ENCODE measurements around the gene IQCN. TPM values are rescaled to one million over a fixed set of nuclear protein-coding genes. Genes with fewer than 3 reads are reported as not detected.

The IQCN gene
- total RNA-seq, 2 experiments from 2014 or later = 18.1 to 18.7 TPM

DNA sequence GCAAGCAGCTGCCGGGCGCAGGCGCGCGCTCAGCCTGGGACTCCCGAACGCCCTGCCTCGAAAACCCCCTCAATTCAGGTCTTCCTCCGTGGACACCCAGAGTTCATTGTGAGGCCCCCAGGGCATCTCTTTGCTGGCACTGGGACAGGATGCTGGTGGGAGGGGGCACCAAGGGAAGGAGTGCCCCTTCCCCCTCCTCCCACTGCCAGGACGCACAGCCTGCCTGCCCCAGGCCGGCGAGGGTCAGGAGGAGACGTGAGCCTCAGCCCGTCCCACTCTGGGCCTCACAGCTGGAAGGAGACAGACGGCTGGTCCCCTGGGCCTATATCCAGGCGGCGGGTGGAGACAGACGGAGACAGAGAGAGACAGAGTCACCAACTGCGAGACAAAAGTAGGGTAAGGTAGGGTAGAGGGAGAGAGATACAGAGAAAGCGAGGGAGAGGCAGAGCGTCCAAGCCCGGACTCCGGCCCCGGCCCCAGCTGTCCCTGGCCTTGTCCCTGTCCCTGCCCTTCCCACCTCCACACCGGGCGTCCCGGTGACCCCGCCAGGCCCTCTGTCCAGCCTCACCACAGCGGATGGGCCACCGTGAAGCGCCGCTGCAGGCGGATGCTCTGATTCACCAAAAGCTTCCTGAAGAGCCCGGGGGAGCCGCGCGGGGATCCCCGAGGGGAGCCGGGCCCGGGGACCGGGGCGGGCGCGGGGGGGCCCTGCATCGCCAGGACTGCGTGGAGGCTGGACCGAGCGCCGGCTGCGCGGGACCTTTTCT lies 48.4 kb downstream of the IQCN start, which contains the start of gene PDE4C:
Gene PDE4C, minus strand, starts transcription at position 737 of the 767 bp plus-strand sequence. Its CDS starts 23 bp downstream, at position 714.
- Histone ChIP-seq H3K27me3 (ENCODE audit: control insufficient read depth in 1 of 2, insufficient read depth in 2 of 2, low read length in 2 of 2) (peaks cover 61 to 71% of the 10 kb centered on the region in 2 experiments), H3K9me3 (ENCODE audit: control insufficient read depth in 1 of 2, insufficient read depth in 1 of 2, low read length in 2 of 2) (peaks cover 0 to 36% of the 10 kb centered on the region in 2 experiments), H3K36me3 (ENCODE audit: insufficient read depth, low read length) (no peaks in the 10 kb centered on the region), H3K4me3 (ENCODE audit: low read length) (no peak within 1 kb of the TSS), H3K27ac (ENCODE audit: low read depth in 1 of 2, low read length in 2 of 2) (no peak within 1 kb of the TSS), H3K4me1 (ENCODE audit: insufficient read depth, low read length) (peaks cover 29% of the 10 kb centered on the region)
- ATAC-seq (ENCODE audit: poor library complexity) (no peak), DNase-seq (peak in 1 of 14 experiments; percentile 31)
- TF ChIP-seq, protein P1, sequence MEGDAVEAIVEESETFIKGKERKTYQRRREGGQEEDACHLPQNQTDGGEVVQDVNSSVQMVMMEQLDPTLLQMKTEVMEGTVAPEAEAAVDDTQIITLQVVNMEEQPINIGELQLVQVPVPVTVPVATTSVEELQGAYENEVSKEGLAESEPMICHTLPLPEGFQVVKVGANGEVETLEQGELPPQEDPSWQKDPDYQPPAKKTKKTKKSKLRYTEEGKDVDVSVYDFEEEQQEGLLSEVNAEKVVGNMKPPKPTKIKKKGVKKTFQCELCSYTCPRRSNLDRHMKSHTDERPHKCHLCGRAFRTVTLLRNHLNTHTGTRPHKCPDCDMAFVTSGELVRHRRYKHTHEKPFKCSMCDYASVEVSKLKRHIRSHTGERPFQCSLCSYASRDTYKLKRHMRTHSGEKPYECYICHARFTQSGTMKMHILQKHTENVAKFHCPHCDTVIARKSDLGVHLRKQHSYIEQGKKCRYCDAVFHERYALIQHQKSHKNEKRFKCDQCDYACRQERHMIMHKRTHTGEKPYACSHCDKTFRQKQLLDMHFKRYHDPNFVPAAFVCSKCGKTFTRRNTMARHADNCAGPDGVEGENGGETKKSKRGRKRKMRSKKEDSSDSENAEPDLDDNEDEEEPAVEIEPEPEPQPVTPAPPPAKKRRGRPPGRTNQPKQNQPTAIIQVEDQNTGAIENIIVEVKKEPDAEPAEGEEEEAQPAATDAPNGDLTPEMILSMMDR (IDR thresholded peaks at IDR 0.05) = no peak
- Mint-ChIP-seq H3K4me3 (no peak within 1 kb of the TSS), H3K4me1 (ENCODE audit: low read depth) (peaks cover 22% of the 10 kb centered on the region), H3K27ac (no peak within 1 kb of the TSS), H3K36me3 (ENCODE audit: low read depth) (no peaks in the 10 kb centered on the region), H3K9me3 (no peaks in the 10 kb centered on the region), H3K27me3 (peaks cover 76% of the 10 kb centered on the region)
- intact Hi-C loops (cut with DNase I, micrococcal nuclease) = no loop called here
- POLR2A ChIA-PET = no interaction called here
- CTCF ChIA-PET = interaction anchor here (0.5 kb wide), 1 partner anchor 945 kb away, joined by 4 read pairs; no protein-coding TSS in a partner anchor

DNA sequence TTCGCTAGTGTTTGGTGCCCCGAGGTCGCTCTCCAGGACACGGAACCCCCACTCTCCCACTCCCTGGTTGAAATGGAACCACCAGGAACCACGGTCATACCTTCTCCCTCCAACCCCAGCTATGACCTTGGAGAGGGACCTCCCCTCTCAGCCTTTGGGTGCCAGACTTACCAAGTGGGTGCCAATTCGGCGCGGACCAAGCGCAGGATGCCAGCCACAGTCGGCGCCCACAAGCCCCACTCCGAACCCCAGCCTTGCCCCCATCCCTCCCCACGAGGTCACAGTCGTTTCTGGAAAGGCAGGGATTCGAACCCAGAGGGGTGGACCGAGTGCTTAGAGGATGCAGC lies 48.9 kb downstream of the IQCN start:
- no peaks in the 10 kb centered on the region for H3K9me3 Mint-ChIP-seq
- peaks cover 22% of the 10 kb centered on the region for H3K4me1 Mint-ChIP-seq (ENCODE audit: low read depth)
- no peak overlapping the region for H3K27ac Mint-ChIP-seq
- peaks cover 0 to 34% of the 10 kb centered on the region in 2 experiments for H3K9me3 ChIP-seq (ENCODE audit: control insufficient read depth in 1 of 2, insufficient read depth in 1 of 2, low read length in 2 of 2)
- TF ChIP-seq, protein P1 (IDR thresholded peaks at IDR 0.05) = no peak
- no peak overlapping the region for H3K4me3 Mint-ChIP-seq
- H3K27me3 ChIP-seq (ENCODE audit: control insufficient read depth in 1 of 2, insufficient read depth in 2 of 2, low read length in 2 of 2) = peaks cover 60 to 68% of the 10 kb centered on the region in 2 experiments
- no peak overlapping the region for H3K27ac ChIP-seq (ENCODE audit: low read depth in 1 of 2, low read length in 2 of 2)
- no peak for DNase-seq
- no peaks in the 10 kb centered on the region for H3K36me3 ChIP-seq (ENCODE audit: insufficient read depth, low read length)
- ChIA-PET POLR2A (no interaction called here), CTCF (interaction anchor here (0.5 kb wide), 1 partner anchor 944 kb away, joined by 4 read pairs; no protein-coding TSS in a partner anchor)
- H3K4me3 ChIP-seq (ENCODE audit: low read length) = no peak overlapping the region
- peaks cover 75% of the 10 kb centered on the region for H3K27me3 Mint-ChIP-seq
- H3K4me1 ChIP-seq (ENCODE audit: insufficient read depth, low read length) = peaks cover 29% of the 10 kb centered on the region
- ATAC-seq (ENCODE audit: poor library complexity) = no peak
- H3K36me3 Mint-ChIP-seq (ENCODE audit: low read depth) = no peaks in the 10 kb centered on the region
- intact Hi-C loops (cut with DNase I, micrococcal nuclease) = no loop called here

GRCh38 chr19:18224525-18225354 lies 49.5 kb downstream of the IQCN start:
- H3K9me3 ChIP-seq (ENCODE audit: control insufficient read depth in 1 of 2, insufficient read depth in 1 of 2, low read length in 2 of 2) = peaks cover 0 to 34% of the 10 kb centered on the region in 2 experiments
- H3K4me1 ChIP-seq (ENCODE audit: insufficient read depth, low read length) = peaks cover 29% of the 10 kb centered on the region
- H3K27me3 ChIP-seq (ENCODE audit: control insufficient read depth in 1 of 2, insufficient read depth in 2 of 2, low read length in 2 of 2) = peaks cover 56 to 63% of the 10 kb centered on the region in 2 experiments
- ChIA-PET CTCF (interaction anchor here (0.5 to 1.9 kb wide), 2 partner anchors 55 to 944 kb away, joined by 4 to 5 read pairs; no protein-coding TSS in a partner anchor), POLR2A (interaction anchor here (0.6 to 1.4 kb wide), 8 partner anchors 21 to 98 kb away, joined by 3 to 6 read pairs (median 4); partner anchors contain the start of genes JUND, LSM4, MPV17L2 and PIK3R2)
- Mint-ChIP-seq H3K4me1 (ENCODE audit: low read depth) (peaks cover 22% of the 10 kb centered on the region), H3K4me3 (peak overlapping the region; percentile 81), H3K27ac (no peak overlapping the region), H3K9me3 (no peaks in the 10 kb centered on the region), H3K36me3 (ENCODE audit: low read depth) (no peaks in the 10 kb centered on the region), H3K27me3 (peaks cover 73% of the 10 kb centered on the region)
- TF ChIP-seq, protein P1 (IDR thresholded peaks at IDR 0.05) = no peak
- H3K27ac ChIP-seq (ENCODE audit: low read depth in 1 of 2, low read length in 2 of 2) = no peak overlapping the region
- DNase-seq (peak; percentile 69 to 92 (median 80)), ATAC-seq (ENCODE audit: poor library complexity) (peak; percentile 96)
- no peaks in the 10 kb centered on the region for H3K36me3 ChIP-seq (ENCODE audit: insufficient read depth, low read length)
- intact Hi-C loops (cut with DNase I, micrococcal nuclease) = no loop called here
- H3K4me3 ChIP-seq (ENCODE audit: low read length) = peak overlapping the region; percentile 40

Measured in CD4-positive, alpha-beta T cell (primary cell).